CD4-positive, alpha-beta T cell treated with Interleukin-17A for 1 hour (primary cell): ENCODE data around the gene SUPT6H.
"Not testable (repeated sequence)": the region's sequence is repeated elsewhere in the genome, so short reads cannot be mapped to it uniquely, and the experiment has no call there.

Experiments used
- DNase-seq: peaks from one replicate; pipeline ENCODE4 v3.0.0-alpha.2; 2020

SUPT6H gene

GRCh38 chr17:28655160-28655559 lies 6.8 kb upstream of the SUPT6H start:
- no peak for DNase-seq

GRCh38 chr17:28657756-28658155 lies 4.2 kb upstream of the SUPT6H start:
- DNase-seq = no peak

GRCh38 chr17:28658342-28658741 lies 3.7 kb upstream of the SUPT6H start:
- DNase-seq = not testable (repeated sequence)

GRCh38 chr17:28658766-28659496 lies 3.1 kb upstream of the SUPT6H start:
- not testable (repeated sequence) for DNase-seq

- DNase-seq = not testable (repeated sequence)
Observed at GRCh38 chr17:28659497-28659881, 2.5 kb upstream of the SUPT6H start.

GRCh38 chr17:28662527-28662829 lies 473 bp downstream of the SUPT6H start:
- no peak for DNase-seq

- DNase-seq = no peak
Observed at GRCh38 chr17:28663723-28664122, 1.7 kb downstream of the SUPT6H start.

- no peak for DNase-seq
Observed at GRCh38 chr17:28665994-28666393, 4.0 kb downstream of the SUPT6H start.

GRCh38 chr17:28667870-28668269 lies 5.9 kb downstream of the SUPT6H start:
- DNase-seq = no peak

- DNase-seq = no peak
Observed at GRCh38 chr17:28669918-28670317, 7.9 kb downstream of the SUPT6H start.

GRCh38 chr17:28675490-28675889 lies 13.5 kb downstream of the SUPT6H start:
- no peak for DNase-seq

- DNase-seq = peak; percentile 19
Observed at GRCh38 chr17:28675980-28676379, 14.0 kb downstream of the SUPT6H start.

GRCh38 chr17:28682655-28683054 lies 20.6 kb downstream of the SUPT6H start:
- DNase-seq = no peak

GRCh38 chr17:28684963-28685362 lies 23.0 kb downstream of the SUPT6H start:
- DNase-seq = no peak

GRCh38 chr17:28685366-28685765 lies 23.4 kb downstream of the SUPT6H start:
- DNase-seq = no peak

- DNase-seq = no peak
Observed at GRCh38 chr17:28686296-28686695, 24.3 kb downstream of the SUPT6H start.

- DNase-seq = no peak
Observed at GRCh38 chr17:28688481-28688880, 26.5 kb downstream of the SUPT6H start.

- no peak for DNase-seq
Observed at GRCh38 chr17:28689011-28689410, 27.0 kb downstream of the SUPT6H start.

GRCh38 chr17:28693869-28694268 lies 31.9 kb downstream of the SUPT6H start:
- DNase-seq = no peak

- no peak for DNase-seq
Observed at GRCh38 chr17:28698253-28698941, 36.4 kb downstream of the SUPT6H start.

- DNase-seq = no peak
Observed at GRCh38 chr17:28700278-28700677, 38.3 kb downstream of the SUPT6H start.

- DNase-seq = no peak
Observed at GRCh38 chr17:28700830-28701492, 39.0 kb downstream of the SUPT6H start.

- no peak for DNase-seq
Observed at GRCh38 chr17:28702026-28702751, 40.2 kb downstream of the SUPT6H start.

- DNase-seq = no peak
Observed at GRCh38 chr17:28702752-28703150, 40.7 kb downstream of the SUPT6H start.
